ENCODE results near the gene VAPB. TPM values are rescaled to one million over a fixed set of nuclear protein-coding genes. Genes with fewer than 3 reads are reported as not detected.

VAPB gene
- total and polyA plus RNA-seq, 2 donors from 2014 or later = 49.3 to 60.4 TPM

- no peak overlapping the region for H3K27ac ChIP-seq (ENCODE audit: low read depth in 2 of 2, low read length in 2 of 2)
- peaks cover 0 to 15% (median 6%) of the 10 kb centered on the region in 3 donors for H3K9me3 ChIP-seq (ENCODE audit: control insufficient read depth in 2 of 3, insufficient read depth in 1 of 3, low read length in 3 of 3)
- H3K9ac ChIP-seq (ENCODE audit: low read length in 3 of 3) = no peak overlapping the region
- H3K36me3 ChIP-seq (ENCODE audit: control insufficient read depth in 2 of 3, insufficient read depth in 3 of 3, low read length in 3 of 3) = no peaks in the 10 kb centered on the region
- H3K27me3 ChIP-seq (ENCODE audit: control insufficient read depth, insufficient read depth, low read length) = no peaks in the 10 kb centered on the region
- TF ChIP-seq CTCF (IDR thresholded peaks at IDR 0.05; ENCODE audit: borderline replicate concordance, extremely low read depth, insufficient read depth) = no peak
- intact Hi-C loops (cut with DNase I) = no loop called here
- FAIRE-seq (no peak), DNase-seq (no peak)
- no peaks in the 10 kb centered on the region for H3K4me1 ChIP-seq (ENCODE audit: control insufficient read depth in 2 of 3, insufficient read depth in 2 of 3, low read depth in 1 of 3, low read length in 3 of 3)
- H3K4me3 ChIP-seq (ENCODE audit: low read length in 3 of 3) = no peak overlapping the region
Measured at GRCh38 chr20:58482416-58482815, 93.4 kb downstream of the VAPB start.

GRCh38 chr20:58483051-58483450 is 94.0 kb downstream of the VAPB start:
- H3K27ac ChIP-seq (ENCODE audit: low read depth in 2 of 2, low read length in 2 of 2) = no peak overlapping the region

GRCh38 chr20:58483470-58483869 is 94.4 kb downstream of the VAPB start:
- Histone ChIP-seq H3K27me3 (ENCODE audit: control insufficient read depth, insufficient read depth, low read length) (no peaks in the 10 kb centered on the region), H3K9ac (ENCODE audit: low read length in 3 of 3) (no peak overlapping the region), H3K9me3 (ENCODE audit: control insufficient read depth in 2 of 3, insufficient read depth in 1 of 3, low read length in 3 of 3) (peaks cover 0 to 10% (median 6%) of the 10 kb centered on the region in 3 donors), H3K27ac (ENCODE audit: low read depth in 2 of 2, low read length in 2 of 2) (no peak overlapping the region), H3K4me3 (ENCODE audit: low read length in 3 of 3) (no peak overlapping the region), H3K36me3 (ENCODE audit: control insufficient read depth in 2 of 3, insufficient read depth in 3 of 3, low read length in 3 of 3) (no peaks in the 10 kb centered on the region), H3K4me1 (ENCODE audit: control insufficient read depth in 2 of 3, insufficient read depth in 2 of 3, low read depth in 1 of 3, low read length in 3 of 3) (no peaks in the 10 kb centered on the region)
- intact Hi-C loops (cut with DNase I) = no loop called here
- peak in 1 of 5 donors; percentile 21 for DNase-seq
- FAIRE-seq = no peak
- TF ChIP-seq CTCF (IDR thresholded peaks at IDR 0.05; ENCODE audit: borderline replicate concordance, extremely low read depth, insufficient read depth) = no peak

More at GRCh38 chr20:58483051-58483450, 94.0 kb downstream of the VAPB start:
- FAIRE-seq (no peak), DNase-seq (peak in 1 of 5 donors; percentile 31)
- intact Hi-C loops (cut with DNase I) = no loop called here
- no peak overlapping the region for H3K4me3 ChIP-seq (ENCODE audit: low read length in 3 of 3)
- peaks cover 0 to 14% (median 6%) of the 10 kb centered on the region in 3 donors for H3K9me3 ChIP-seq (ENCODE audit: control insufficient read depth in 2 of 3, insufficient read depth in 1 of 3, low read length in 3 of 3)
- H3K36me3 ChIP-seq (ENCODE audit: control insufficient read depth in 2 of 3, insufficient read depth in 3 of 3, low read length in 3 of 3) = no peaks in the 10 kb centered on the region
- no peaks in the 10 kb centered on the region for H3K27me3 ChIP-seq (ENCODE audit: control insufficient read depth, insufficient read depth, low read length)
- no peak overlapping the region for H3K9ac ChIP-seq (ENCODE audit: low read length in 3 of 3)
- no peak for TF ChIP-seq CTCF (IDR thresholded peaks at IDR 0.05; ENCODE audit: borderline replicate concordance, extremely low read depth, insufficient read depth)
- H3K4me1 ChIP-seq (ENCODE audit: control insufficient read depth in 2 of 3, insufficient read depth in 2 of 3, low read depth in 1 of 3, low read length in 3 of 3) = no peaks in the 10 kb centered on the region

- Histone ChIP-seq H3K36me3 (ENCODE audit: control insufficient read depth in 2 of 3, insufficient read depth in 3 of 3, low read length in 3 of 3) (no peaks in the 10 kb centered on the region), H3K9me3 (ENCODE audit: control insufficient read depth in 2 of 3, insufficient read depth in 1 of 3, low read length in 3 of 3) (peaks cover 0 to 7% (median 6%) of the 10 kb centered on the region in 3 donors), H3K4me1 (ENCODE audit: control insufficient read depth in 2 of 3, insufficient read depth in 2 of 3, low read depth in 1 of 3, low read length in 3 of 3) (no peaks in the 10 kb centered on the region), H3K27me3 (ENCODE audit: control insufficient read depth, insufficient read depth, low read length) (no peaks in the 10 kb centered on the region), H3K9ac (ENCODE audit: low read length in 3 of 3) (no peak overlapping the region), H3K4me3 (ENCODE audit: low read length in 3 of 3) (no peak overlapping the region), H3K27ac (ENCODE audit: low read depth in 2 of 2, low read length in 2 of 2) (no peak overlapping the region)
- intact Hi-C loops (cut with DNase I) = no loop called here
- FAIRE-seq (no peak), DNase-seq (no peak)
- no peak for TF ChIP-seq CTCF (IDR thresholded peaks at IDR 0.05; ENCODE audit: borderline replicate concordance, extremely low read depth, insufficient read depth)
Measured at GRCh38 chr20:58485393-58485792, 96.4 kb downstream of the VAPB start.
